ENCODE results near the gene NDUFAF2.
"Not testable (repeated sequence)": the region's sequence is repeated elsewhere in the genome, so short reads cannot be mapped to it uniquely, and the experiment has no call there.

NDUFAF2 gene

GRCh38 chr5:61026004-61026403 is 81.0 kb downstream of the NDUFAF2 start:
- H3K4me2 ChIP-seq (ENCODE audit: low read length): no peak overlapping the region
- H2AFZ ChIP-seq (ENCODE audit: low read depth, low read length): no peak overlapping the region
- no peaks in the 10 kb centered on the region for H3K4me1 ChIP-seq (ENCODE audit: low read length)
- no peaks in the 10 kb centered on the region for H3K79me2 ChIP-seq (ENCODE audit: low read length)
- no peak overlapping the region for H3K4me3 ChIP-seq (ENCODE audit: low read length)
- H3K27ac ChIP-seq (ENCODE audit: low read length): no peak overlapping the region
- H3K36me3 ChIP-seq (replicated peaks; ENCODE audit: low read depth, low read length): no peaks in the 10 kb centered on the region
- TF ChIP-seq CTCF (IDR thresholded peaks at IDR 0.05; ENCODE audit: low read depth, low read length) (no peak), EZH2phosphoT487 (IDR thresholded peaks at IDR 0.05; ENCODE audit: low read depth) (no peak)
- no peaks in the 10 kb centered on the region for H3K9me3 ChIP-seq (ENCODE audit: insufficient read depth, low read length)
- H3K9ac ChIP-seq (ENCODE audit: low read length): no peak overlapping the region
- no peaks in the 10 kb centered on the region for H3K27me3 ChIP-seq (ENCODE audit: low read depth, low read length)
- H4K20me1 ChIP-seq (ENCODE audit: insufficient read depth, low read length): no peaks in the 10 kb centered on the region

GRCh38 chr5:61028382-61028781 is 83.4 kb downstream of the NDUFAF2 start:
- Histone ChIP-seq H3K9me3 (ENCODE audit: insufficient read depth, low read length) (no peaks in the 10 kb centered on the region), H3K27ac (ENCODE audit: low read length) (no peak overlapping the region), H3K4me2 (ENCODE audit: low read length) (no peak overlapping the region), H3K27me3 (ENCODE audit: low read depth, low read length) (no peaks in the 10 kb centered on the region), H4K20me1 (ENCODE audit: insufficient read depth, low read length) (no peaks in the 10 kb centered on the region), H2AFZ (ENCODE audit: low read depth, low read length) (no peak overlapping the region), H3K36me3 (replicated peaks; ENCODE audit: low read depth, low read length) (no peaks in the 10 kb centered on the region), H3K4me1 (ENCODE audit: low read length) (no peaks in the 10 kb centered on the region), H3K79me2 (ENCODE audit: low read length) (no peaks in the 10 kb centered on the region), H3K9ac (ENCODE audit: low read length) (no peak overlapping the region), H3K4me3 (ENCODE audit: low read length) (no peak overlapping the region)
- TF ChIP-seq EZH2phosphoT487 (IDR thresholded peaks at IDR 0.05; ENCODE audit: low read depth) (no peak), CTCF (IDR thresholded peaks at IDR 0.05; ENCODE audit: low read depth, low read length) (no peak)

- Histone ChIP-seq H3K9ac (ENCODE audit: low read length) (no peak overlapping the region), H4K20me1 (ENCODE audit: insufficient read depth, low read length) (no peaks in the 10 kb centered on the region), H3K36me3 (replicated peaks; ENCODE audit: low read depth, low read length) (no peaks in the 10 kb centered on the region), H3K4me3 (ENCODE audit: low read length) (no peak overlapping the region), H3K4me1 (ENCODE audit: low read length) (no peaks in the 10 kb centered on the region), H3K9me3 (ENCODE audit: insufficient read depth, low read length) (no peaks in the 10 kb centered on the region), H3K4me2 (ENCODE audit: low read length) (no peak overlapping the region), H2AFZ (ENCODE audit: low read depth, low read length) (no peak overlapping the region), H3K27me3 (ENCODE audit: low read depth, low read length) (no peaks in the 10 kb centered on the region), H3K27ac (ENCODE audit: low read length) (no peak overlapping the region), H3K79me2 (ENCODE audit: low read length) (no peaks in the 10 kb centered on the region)
- TF ChIP-seq CTCF (IDR thresholded peaks at IDR 0.05; ENCODE audit: low read depth, low read length): no peak
- no peak for TF ChIP-seq EZH2phosphoT487 (IDR thresholded peaks at IDR 0.05; ENCODE audit: low read depth)
These were observed 84.6 kb downstream of the NDUFAF2 start for GRCh38 chr5:61029456-61030162.

DNA sequence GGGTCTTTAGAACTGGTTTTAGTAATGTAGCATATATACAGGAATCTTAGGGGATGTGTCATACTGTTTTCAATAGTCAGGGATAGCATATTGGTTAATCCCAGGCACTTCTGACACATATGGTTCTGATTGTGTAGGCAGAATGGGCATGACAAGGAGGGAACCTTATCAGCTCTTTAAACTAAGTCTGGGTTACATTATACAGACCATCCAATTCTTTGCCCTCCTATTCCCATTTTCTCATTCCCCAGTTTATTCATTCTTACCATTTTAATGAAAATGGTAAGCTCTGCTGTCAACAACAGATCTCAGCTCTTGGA is 85.1 kb downstream of the NDUFAF2 start:
- no peak overlapping the region for H3K4me2 ChIP-seq (ENCODE audit: low read length)
- no peaks in the 10 kb centered on the region for H3K36me3 ChIP-seq (replicated peaks; ENCODE audit: low read depth, low read length)
- H3K27ac ChIP-seq (ENCODE audit: low read length): no peak overlapping the region
- no peaks in the 10 kb centered on the region for H3K27me3 ChIP-seq (ENCODE audit: low read depth, low read length)
- H3K9ac ChIP-seq (ENCODE audit: low read length): no peak overlapping the region
- H3K9me3 ChIP-seq (ENCODE audit: insufficient read depth, low read length): no peaks in the 10 kb centered on the region
- no peaks in the 10 kb centered on the region for H4K20me1 ChIP-seq (ENCODE audit: insufficient read depth, low read length)
- no peaks in the 10 kb centered on the region for H3K4me1 ChIP-seq (ENCODE audit: low read length)
- TF ChIP-seq EZH2phosphoT487 (IDR thresholded peaks at IDR 0.05; ENCODE audit: low read depth): no peak
- no peak for TF ChIP-seq CTCF (IDR thresholded peaks at IDR 0.05; ENCODE audit: low read depth, low read length)
- H2AFZ ChIP-seq (ENCODE audit: low read depth, low read length): no peak overlapping the region
- no peaks in the 10 kb centered on the region for H3K79me2 ChIP-seq (ENCODE audit: low read length)
- H3K4me3 ChIP-seq (ENCODE audit: low read length): no peak overlapping the region

DNA sequence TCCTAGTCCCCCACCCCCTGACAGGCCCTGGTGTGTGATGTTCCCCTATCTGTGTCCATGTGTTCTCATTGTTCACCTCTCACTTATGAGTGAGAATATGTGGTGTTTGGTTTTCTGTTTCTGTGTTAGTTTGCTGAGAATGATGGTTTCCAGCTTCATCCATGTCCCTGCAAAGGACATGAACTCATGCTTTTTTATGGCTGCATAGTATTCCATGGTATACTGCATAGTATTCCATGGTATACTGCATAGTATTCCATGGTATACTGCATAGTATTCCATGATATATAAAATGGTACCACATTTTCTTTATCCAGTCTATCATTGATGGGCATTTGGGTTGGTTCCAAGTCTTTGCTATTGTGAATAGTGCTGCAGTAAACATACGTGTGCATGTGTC is 86.3 kb downstream of the NDUFAF2 start:
- not testable (repeated sequence) for H3K79me2 ChIP-seq (ENCODE audit: low read length); H3K9ac ChIP-seq (ENCODE audit: low read length); H2AFZ ChIP-seq (ENCODE audit: low read depth, low read length); H3K4me3 ChIP-seq (ENCODE audit: low read length); H3K4me2 ChIP-seq (ENCODE audit: low read length); H3K36me3 ChIP-seq (replicated peaks; ENCODE audit: low read depth, low read length); H3K27ac ChIP-seq (ENCODE audit: low read length); H3K27me3 ChIP-seq (ENCODE audit: low read depth, low read length); H3K9me3 ChIP-seq (ENCODE audit: insufficient read depth, low read length); H4K20me1 ChIP-seq (ENCODE audit: insufficient read depth, low read length); H3K4me1 ChIP-seq (ENCODE audit: low read length)
